ENCODE results near the gene ZNF689. TPM values are rescaled to one million over a fixed set of nuclear protein-coding genes. Genes with fewer than 3 reads are reported as not detected.

ZNF689 gene
- total and polyA plus RNA-seq, 2 of the 4 experiments (the other 2 are of a cell fraction), result 2.7 to 2.9 TPM

DNA sequence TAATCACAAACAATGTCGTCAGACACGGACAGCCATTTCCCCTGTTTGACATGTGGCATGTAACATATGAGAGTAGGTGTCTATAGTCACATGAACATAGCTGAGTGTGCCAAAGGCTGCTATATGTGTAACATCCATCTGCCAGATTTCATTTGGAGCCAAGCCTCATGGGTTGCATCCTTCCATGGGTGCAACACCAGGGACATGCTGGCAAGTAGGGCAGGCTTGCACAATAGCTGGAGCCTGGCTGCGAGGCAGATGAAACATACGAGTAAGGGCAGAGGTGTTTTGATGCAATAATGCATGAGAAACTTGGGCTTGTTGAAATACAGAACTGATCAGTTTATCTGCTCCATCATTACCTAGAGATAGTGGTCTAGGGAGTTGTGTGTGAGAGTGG is 9.0 kb upstream of the ZNF689 start:
- no peak overlapping the region for H2AK9ac ChIP-seq (replicated peaks; ENCODE audit: low read depth, low read length, poor library complexity)
- H4K5ac ChIP-seq (ENCODE audit: low read depth, low read length), result no peak overlapping the region
- no peak overlapping the region for H4K91ac ChIP-seq (ENCODE audit: insufficient read depth, low read depth, low read length)
- H3K27me3 ChIP-seq (ENCODE audit: control insufficient read depth, insufficient read depth, low read length), result peaks cover 15% of the 10 kb centered on the region
- H3K14ac ChIP-seq (replicated peaks; ENCODE audit: low read depth, low read length), result no peak overlapping the region
- no peaks in the 10 kb centered on the region for H4K20me1 ChIP-seq (ENCODE audit: insufficient read depth, low read length)
- no peak overlapping the region for H2AK5ac ChIP-seq (ENCODE audit: low read depth, low read length)
- BruUV-seq (replicated peaks), result no TSS peak
- in situ Hi-C loops (cut with MboI; ENCODE audit: low sequenced_read_pairs) (no loop called here), dilution Hi-C loops (cut with HindIII; ENCODE audit: low sequenced_read_pairs, unreplicated experiment) (no loop called here), intact Hi-C loops (cut with micrococcal nuclease) (no loop called here)
- no peak overlapping the region for H3K4ac ChIP-seq (ENCODE audit: low read depth, low read length)
- ChIA-PET CTCF (interaction anchor here (0.5 kb wide), 1 partner anchor 114 kb away, joined by 3 read pairs; no protein-coding TSS in a partner anchor), POLR2A (ENCODE audit: unreplicated experiment) (no interaction called here)
- H3K4me2 ChIP-seq (ENCODE audit: low read depth, low read length), result no peak overlapping the region
- peaks cover 7% of the 10 kb centered on the region; the same call in 1 of the 2 replicates for H3K9me3 ChIP-seq (ENCODE audit: control insufficient read depth, insufficient read depth, low read length)
- H3K36me3 ChIP-seq (ENCODE audit: control insufficient read depth, insufficient read depth, low read length), result no peaks in the 10 kb centered on the region
- no peak overlapping the region for H2BK15ac ChIP-seq (ENCODE audit: low read depth, low read length)
- H3K9me1 ChIP-seq (ENCODE audit: insufficient read depth, low read length), result no peaks in the 10 kb centered on the region
- no peak overlapping the region for H3K27ac ChIP-seq (ENCODE audit: insufficient read depth, low read length)
- ATAC-seq (ENCODE audit: low read depth) (no peak), DNase-seq (no peak)
- H3K4me3 ChIP-seq (ENCODE audit: insufficient read depth, low read depth, low read length), result no peak overlapping the region
- H3K4me1 ChIP-seq (ENCODE audit: control insufficient read depth, insufficient read depth, low read length), result no peaks in the 10 kb centered on the region
- H3K23ac ChIP-seq (ENCODE audit: low read depth, low read length), result no peak overlapping the region
- H3K79me1 ChIP-seq (ENCODE audit: low read depth in 1 of 2, low read length in 2 of 2), result no peaks in the 10 kb centered on the region
- no peak overlapping the region for H3K9ac ChIP-seq (ENCODE audit: low read depth, low read length)
- H2AFZ ChIP-seq (replicated peaks; ENCODE audit: low read length, poor library complexity), result no peak overlapping the region
- no CpG with 5 or more reads among the region's 4 CpGs for WGBS, 2 experiments (ENCODE audit: extremely low coverage in 2 of 2, insufficient read length in 1 of 2)
- no peak for TF ChIP-seq MAZ (IDR thresholded peaks at IDR 0.05; ENCODE audit: borderline replicate concordance, low read depth, low read length)
- peak; percentile 43 for TF ChIP-seq CEBPB (IDR thresholded peaks at IDR 0.05; ENCODE audit: low read depth, low read length)
- no peak for TF ChIP-seq FOS (IDR thresholded peaks at IDR 0.05; ENCODE audit: low read depth, low read length)
- no peak for TF ChIP-seq RCOR1 (IDR thresholded peaks at IDR 0.05; ENCODE audit: insufficient replicate concordance, low read length)
- TF ChIP-seq MAFK (IDR thresholded peaks at IDR 0.05; ENCODE audit: low read depth, low read length), result no peak
- no peak for TF ChIP-seq POLR2A (IDR thresholded peaks at IDR 0.05; ENCODE audit: low read depth, low read length)
- no peak overlapping the region for H3K56ac ChIP-seq (ENCODE audit: extremely low read depth, insufficient read depth, low read length)
- no peak overlapping the region for H2BK20ac ChIP-seq (ENCODE audit: low read depth, low read length)
- no peak overlapping the region for H2BK5ac ChIP-seq (ENCODE audit: low read depth, low read length, poor library complexity, severe bottlenecking)
- no peak overlapping the region for H2BK120ac ChIP-seq (ENCODE audit: low read depth, low read length)
- no peak overlapping the region for H4K8ac ChIP-seq (ENCODE audit: low read depth in 2 of 2, low read length in 2 of 2)
- H3K18ac ChIP-seq (ENCODE audit: low read depth, low read length), result no peak overlapping the region

Data from IMR-90 (cell line).